Measurements from ENCODE around the gene ZACN. TPM values are rescaled to one million over a fixed set of nuclear protein-coding genes. Genes with fewer than 3 reads are reported as not detected.

ZACN gene
- total and polyA plus RNA-seq, 2 donors (not counting 3 experiments of a cell fraction or from before 2014, with no cell fraction given): 0.18 TPM; not detected in 1

GRCh38 chr17:76033139-76033538 lies 45.8 kb upstream of the ZACN start:
- DNase-seq (ENCODE audit: low read depth, low spot score) (no peak), FAIRE-seq (no peak)
- Histone ChIP-seq H3K4me1 (ENCODE audit: control insufficient read depth, extremely low read depth, insufficient read depth, low read length) (peaks cover 11% of the 10 kb centered on the region), H3K9ac (replicated peaks; ENCODE audit: extremely low read depth, insufficient read depth, low read length) (no peak overlapping the region), H3K4me2 (ENCODE audit: insufficient read depth, low read length) (no peak overlapping the region), H3K36me3 (ENCODE audit: control insufficient read depth in 2 of 2, extremely low read depth in 1 of 2, insufficient read depth in 2 of 2, low read length in 2 of 2) (peaks cover 0 to 2% of the 10 kb centered on the region in 2 experiments), H2AFZ (ENCODE audit: low read depth, low read length) (no peak overlapping the region), H3K9me3 (replicated peaks; ENCODE audit: control insufficient read depth, insufficient read depth, low read length) (no peaks in the 10 kb centered on the region), H3K4me3 (replicated peaks in 1 of 3; ENCODE audit: insufficient read depth in 1 of 3, low read depth in 1 of 3, low read length in 3 of 3) (no peak overlapping the region), H3K79me2 (ENCODE audit: control insufficient read depth, insufficient read depth, low read length) (no peaks in the 10 kb centered on the region), H3K9me1 (replicated peaks; ENCODE audit: control insufficient read depth, extremely low read depth, insufficient read depth, low read length) (no peaks in the 10 kb centered on the region), H4K20me1 (replicated peaks; ENCODE audit: control insufficient read depth, extremely low read depth, insufficient read depth, low read length) (no peaks in the 10 kb centered on the region), H3K27ac (ENCODE audit: insufficient read depth, low read depth, low read length) (no peak overlapping the region), H3K27me3 (ENCODE audit: control insufficient read depth in 2 of 2, insufficient read depth in 2 of 2, low read length in 2 of 2) (no peaks in the 10 kb centered on the region)
- no TSS peak for BruUV-seq (replicated peaks)
- intact Hi-C loops (cut with micrococcal nuclease): loop anchor here (5.0 kb wide), 1 partner anchor 244 kb away; no protein-coding TSS in a partner anchor
- TF ChIP-seq, protein P1, sequence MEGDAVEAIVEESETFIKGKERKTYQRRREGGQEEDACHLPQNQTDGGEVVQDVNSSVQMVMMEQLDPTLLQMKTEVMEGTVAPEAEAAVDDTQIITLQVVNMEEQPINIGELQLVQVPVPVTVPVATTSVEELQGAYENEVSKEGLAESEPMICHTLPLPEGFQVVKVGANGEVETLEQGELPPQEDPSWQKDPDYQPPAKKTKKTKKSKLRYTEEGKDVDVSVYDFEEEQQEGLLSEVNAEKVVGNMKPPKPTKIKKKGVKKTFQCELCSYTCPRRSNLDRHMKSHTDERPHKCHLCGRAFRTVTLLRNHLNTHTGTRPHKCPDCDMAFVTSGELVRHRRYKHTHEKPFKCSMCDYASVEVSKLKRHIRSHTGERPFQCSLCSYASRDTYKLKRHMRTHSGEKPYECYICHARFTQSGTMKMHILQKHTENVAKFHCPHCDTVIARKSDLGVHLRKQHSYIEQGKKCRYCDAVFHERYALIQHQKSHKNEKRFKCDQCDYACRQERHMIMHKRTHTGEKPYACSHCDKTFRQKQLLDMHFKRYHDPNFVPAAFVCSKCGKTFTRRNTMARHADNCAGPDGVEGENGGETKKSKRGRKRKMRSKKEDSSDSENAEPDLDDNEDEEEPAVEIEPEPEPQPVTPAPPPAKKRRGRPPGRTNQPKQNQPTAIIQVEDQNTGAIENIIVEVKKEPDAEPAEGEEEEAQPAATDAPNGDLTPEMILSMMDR (IDR thresholded peaks at IDR 0.05; ENCODE audit: extremely low read depth in 1 of 2, insufficient read depth in 1 of 2, low read depth in 1 of 2, low read length in 2 of 2): no peak
- TF ChIP-seq GATA2 (IDR thresholded peaks at IDR 0.05; ENCODE audit: insufficient read depth, insufficient read length, low read depth, low read length) (no peak), JUN (IDR thresholded peaks at IDR 0.05; ENCODE audit: borderline replicate concordance, insufficient read depth, insufficient read length, low read depth) (no peak), POLR2AphosphoS5 (IDR thresholded peaks at IDR 0.05; ENCODE audit: insufficient read depth, low read depth, low read length) (no peak), MYC (IDR thresholded peaks at IDR 0.05; ENCODE audit: low read depth, low read length) (no peak), FOS (IDR thresholded peaks at IDR 0.05; ENCODE audit: borderline replicate concordance, insufficient read depth, low read length) (no peak), POLR2A (IDR thresholded peaks at IDR 0.05; ENCODE audit: low read depth, low read length) (no peak), EZH2 (IDR thresholded peaks at IDR 0.05; ENCODE audit: borderline replicate concordance, low read depth, low read length, severe bottlenecking) (no peak), MAX (IDR thresholded peaks at IDR 0.05; ENCODE audit: insufficient read depth, insufficient read length) (no peak)
- CTCF ChIA-PET: interaction anchor here (0.8 to 3.8 kb wide), 8 partner anchors 14 to 149 kb away, joined by 3 to 28 read pairs (median 3); no protein-coding TSS in a partner anchor
- dilution Hi-C loops (cut with MboI; ENCODE audit: extremely low pct_ligation_motif_present, low sequenced_read_pairs): no loop called here
- POLR2A ChIA-PET: no interaction called here

All from endothelial cell of umbilical vein (primary cell).